HG03442 (cell line): ENCODE results near the gene SOX14.

Experiments used
- ATAC-seq: cut with Tn5 transposase; IDR thresholded peaks from one replicate; pipeline ENCODE4 v1.9.1; 2021; ENCODE audit warnings: mild to moderate bottlenecking, moderate library complexity; ENCODE audit not compliant: unreplicated experiment

The SOX14 gene

DNA sequence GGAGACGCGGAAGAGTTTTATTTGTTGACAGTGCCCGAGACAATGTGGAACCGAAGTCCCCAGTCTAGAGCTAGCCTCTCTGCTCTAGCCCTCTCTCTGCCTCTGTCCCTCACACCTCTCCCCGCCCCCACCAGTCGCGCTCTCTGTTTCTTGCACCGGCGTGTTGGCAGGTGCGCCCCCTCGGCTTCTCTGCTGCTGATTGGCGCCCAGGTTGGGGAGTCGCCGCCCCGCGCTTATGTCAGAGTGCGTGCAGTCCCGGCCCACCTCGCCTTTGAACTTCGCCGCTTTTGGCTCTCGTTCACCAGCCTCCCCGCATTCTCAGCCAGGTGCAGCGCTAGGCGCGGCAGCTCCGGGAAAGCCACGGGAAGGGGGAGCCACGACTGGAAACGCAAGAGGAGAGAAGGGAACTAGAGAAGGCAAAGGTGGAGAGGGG lies at the start of gene SOX14:
Gene SOX14 (plus strand): TSS at position 315 of the 433 bp plus-strand sequence. CDS start 470 bp downstream, outside the sequence.
- ATAC-seq: no peak

DNA sequence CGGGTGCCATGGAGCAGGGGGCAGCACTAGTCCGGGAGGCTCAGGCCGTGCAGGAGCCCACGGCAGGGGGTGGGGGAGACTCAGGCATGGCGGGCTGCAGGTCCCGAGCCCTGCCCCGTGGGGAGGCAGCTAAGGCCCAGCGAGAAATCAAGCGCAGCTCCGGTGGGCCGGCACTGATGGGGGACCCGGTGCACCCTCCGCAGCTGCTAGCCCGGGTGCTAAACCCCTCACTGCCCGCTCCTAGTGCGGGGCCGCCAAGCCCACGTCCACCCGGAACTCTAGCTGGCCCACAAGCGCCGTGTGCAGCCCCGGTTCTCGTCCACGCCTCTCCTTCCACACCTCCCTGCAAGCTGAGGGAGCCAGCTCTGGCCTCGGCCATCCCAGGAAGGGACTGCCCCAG lies 49.6 kb upstream of the SOX14 start:
- no peak for ATAC-seq

DNA sequence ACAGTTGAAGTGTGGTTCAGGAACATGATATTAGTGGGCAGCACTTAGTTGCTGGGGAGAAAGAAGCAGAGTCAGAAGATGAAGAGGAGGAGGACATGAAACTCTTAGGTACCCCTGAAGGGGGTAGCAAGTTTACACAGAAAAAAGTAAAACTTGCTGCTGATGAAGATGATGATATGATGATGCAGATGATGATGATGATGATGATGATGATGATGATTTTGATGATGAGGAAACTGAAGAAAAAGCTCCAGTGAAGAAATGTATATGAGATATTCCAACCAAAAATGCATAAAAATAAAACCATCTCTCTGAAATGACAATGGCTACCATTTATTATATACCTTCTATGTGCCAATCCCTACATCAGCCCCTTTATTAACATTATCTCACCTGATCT lies 39.9 kb upstream of the SOX14 start:
- ATAC-seq: no peak

DNA sequence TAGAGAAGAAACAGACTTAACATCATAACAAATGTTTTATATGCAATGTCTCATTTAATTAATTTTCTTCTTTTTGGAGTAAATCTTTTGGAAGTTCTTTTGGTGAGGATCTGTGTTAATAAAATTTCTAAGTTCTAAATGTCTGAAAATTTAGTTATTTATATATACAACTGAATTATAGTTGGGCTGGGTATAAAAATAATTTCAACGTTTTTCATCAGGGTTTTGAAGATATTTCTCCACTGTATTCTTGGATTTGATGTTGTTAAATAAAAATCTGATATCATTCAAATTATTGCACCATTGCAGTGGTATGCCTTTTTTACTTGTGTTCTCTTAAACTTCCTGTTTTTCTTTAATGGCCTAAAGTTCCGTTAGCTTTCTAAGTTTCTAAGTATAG lies 26.9 kb upstream of the SOX14 start:
- no peak for ATAC-seq

DNA sequence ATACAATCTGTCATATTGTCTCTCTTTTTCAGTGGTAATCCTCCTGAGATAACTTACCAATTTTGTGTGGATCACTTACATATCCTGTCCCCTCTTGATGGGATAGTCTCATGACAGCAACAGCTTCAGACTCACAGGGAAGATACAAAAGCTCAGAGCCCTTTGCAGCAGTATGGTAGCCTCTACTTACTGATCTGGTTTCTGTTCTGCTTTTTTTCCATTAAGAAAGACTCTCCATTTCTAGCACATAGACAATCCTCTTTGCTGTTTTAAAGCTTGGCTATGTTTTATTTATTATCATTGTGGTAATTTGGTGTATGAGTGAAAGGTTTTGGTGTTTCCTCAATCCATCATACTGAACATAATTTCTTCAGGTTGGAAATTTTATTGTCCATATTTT lies 25.4 kb upstream of the SOX14 start:
- no peak for ATAC-seq

DNA sequence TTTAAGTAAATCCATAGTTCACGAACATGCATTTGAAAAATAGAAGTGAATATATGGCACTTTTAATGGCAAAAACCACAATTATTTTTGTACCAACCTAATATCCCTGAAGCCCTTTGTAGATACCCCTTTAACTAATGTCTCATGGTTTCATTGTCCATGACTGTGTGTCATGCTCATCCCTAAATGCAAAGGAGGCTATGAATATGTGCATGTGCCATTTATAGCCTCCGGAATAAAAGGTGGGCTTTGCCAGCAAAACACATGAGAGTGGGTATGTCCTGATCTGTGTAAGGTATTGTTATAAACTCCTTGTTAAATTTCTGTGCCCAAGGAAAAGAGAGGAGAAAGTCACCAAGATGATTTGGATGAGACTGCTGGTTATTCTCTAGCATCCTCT lies 20.5 kb upstream of the SOX14 start:
- ATAC-seq: no peak

DNA sequence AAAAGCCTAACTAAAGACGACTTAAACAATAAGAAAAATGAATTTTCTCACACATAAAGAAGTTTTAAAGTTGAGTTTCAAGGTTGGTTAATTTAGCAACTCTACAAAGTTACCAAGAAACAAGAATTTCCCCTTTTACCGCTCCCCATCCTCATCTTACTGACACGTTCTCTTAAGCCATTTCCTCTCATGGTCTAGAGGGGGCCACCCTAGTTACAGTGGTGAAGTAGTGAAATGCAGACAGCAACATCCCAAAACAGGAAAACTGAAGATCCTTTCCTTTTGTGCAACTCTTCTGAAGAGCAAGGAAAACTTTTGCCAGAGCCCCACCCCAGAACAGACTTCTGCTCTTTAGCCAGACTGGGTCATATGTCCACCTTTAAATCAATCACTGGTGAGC lies 17.3 kb upstream of the SOX14 start:
- ATAC-seq: no peak

DNA sequence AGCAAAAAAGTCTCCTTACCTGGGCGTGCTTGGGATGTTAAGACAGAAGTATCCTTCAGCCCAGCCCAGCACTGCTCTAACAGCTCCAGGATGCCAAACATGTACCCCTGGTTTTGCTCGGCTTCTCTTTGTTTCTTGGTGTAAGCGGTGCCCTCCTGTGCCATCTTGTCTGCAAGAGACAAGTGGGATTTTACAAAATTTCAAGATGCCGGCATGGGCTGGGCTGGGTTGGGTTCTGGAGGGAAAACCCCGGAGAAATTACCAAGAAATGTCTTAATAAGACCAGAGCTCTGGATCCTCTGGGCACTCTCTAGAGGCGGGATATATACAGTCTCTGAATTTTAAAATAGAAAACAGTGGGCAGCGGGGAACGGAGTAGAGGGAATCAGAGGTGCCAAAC lies 4.6 kb upstream of the SOX14 start:
- no peak for ATAC-seq

DNA sequence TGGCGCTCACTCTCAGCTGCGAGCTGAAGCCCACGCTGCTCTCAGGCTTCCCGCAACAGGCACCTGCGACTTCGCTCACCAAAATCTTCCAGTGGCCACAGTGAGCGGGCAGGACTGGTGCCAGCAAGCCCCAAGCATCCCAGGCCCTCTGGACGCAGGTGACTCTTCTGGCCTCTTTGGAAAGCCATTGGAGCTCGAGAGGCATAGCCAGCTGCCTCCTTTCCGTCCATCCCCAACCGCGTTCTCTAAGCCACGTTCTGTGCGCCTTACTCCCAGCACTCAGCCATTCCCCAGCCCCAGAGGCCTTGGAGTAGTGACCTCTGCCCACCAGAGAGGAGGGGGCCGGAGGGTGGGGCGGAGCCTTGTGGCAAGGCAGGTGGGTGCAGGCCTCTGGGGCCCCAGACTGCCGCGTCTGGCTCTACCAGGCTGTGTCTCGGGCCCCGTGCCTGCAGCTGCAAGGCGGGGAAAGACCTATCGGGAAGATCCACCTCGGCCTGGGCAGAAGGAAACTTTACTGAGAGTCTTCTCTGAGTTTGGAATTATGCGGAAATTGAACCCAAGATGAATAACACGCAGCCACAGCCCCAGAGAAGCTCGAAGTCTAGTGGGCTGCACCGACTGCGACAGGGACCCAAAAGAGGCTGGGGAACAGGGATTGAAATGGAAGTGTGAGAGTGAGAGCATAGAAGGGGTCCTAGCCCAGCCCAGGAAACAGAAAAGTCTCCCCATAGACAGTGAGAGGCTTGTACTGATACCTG lies 3.6 kb upstream of the SOX14 start:
- ATAC-seq: no peak

DNA sequence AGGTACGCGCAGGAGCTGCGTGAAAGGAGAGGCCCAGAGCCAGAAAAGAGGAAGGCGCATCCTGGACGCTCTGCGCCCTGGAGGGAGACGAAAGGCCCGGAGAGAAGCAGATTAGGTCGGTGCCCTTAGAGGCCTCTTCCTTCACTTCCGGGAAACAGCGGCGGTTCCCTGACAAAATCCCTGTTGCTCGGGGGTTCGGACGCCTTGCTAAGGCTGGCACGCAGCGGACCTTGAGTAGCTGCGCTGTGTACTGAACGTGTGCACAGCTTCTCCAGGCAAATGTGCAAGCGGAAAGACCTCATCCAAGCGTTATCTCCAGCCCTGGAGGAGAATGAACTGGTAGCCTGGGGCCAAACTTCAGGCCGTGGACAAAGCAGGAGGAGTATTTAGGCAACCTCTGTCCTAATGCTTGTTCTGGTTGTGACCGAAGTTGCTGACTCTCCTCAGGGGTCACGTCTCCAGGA lies 3.0 kb upstream of the SOX14 start:
- no peak for ATAC-seq

DNA sequence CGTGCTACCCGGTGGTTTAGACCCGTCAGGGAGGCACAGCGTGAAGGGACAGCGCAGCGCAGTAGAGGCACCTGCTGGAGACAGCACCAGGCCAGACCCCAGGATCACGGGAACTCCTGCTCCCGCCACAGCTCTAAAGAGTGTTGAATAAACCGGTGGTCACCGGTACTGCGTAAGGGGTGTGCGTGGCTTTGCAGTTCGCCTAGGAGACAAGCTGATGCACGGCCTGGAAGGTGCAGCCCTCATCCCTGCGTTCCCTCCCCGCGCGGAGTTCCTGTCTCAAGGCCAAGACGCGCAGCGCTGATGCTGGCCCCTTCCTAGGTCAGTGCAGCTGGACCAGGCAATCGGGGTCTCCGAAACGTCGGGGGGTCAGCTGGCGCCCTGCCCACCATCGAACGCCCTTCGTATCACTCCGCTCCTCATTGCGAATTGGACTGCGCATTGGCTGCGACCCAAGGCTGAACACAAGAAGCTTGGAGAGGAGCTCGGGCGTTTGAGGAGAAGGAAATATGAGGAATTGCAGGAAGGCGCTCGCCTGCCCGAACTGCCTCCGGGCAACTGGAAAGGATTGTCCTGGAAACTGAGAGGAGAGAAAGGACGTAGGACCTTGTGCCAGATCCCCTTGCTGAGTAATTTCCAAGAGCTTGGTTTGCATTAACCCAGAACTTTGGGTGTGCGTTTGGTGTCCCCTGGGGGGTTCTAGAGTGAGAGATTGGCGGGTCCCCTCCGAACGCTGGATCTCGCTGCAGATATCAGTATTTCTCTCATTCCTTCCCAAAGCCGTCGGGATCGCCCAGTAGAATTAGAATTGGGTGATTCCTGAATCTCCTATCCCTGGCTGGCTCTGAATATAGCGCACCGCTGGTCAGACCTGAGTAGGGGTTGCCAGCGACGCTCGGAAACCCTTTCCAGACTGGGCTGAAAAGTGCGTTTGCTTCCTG lies 2.3 kb upstream of the SOX14 start:
- ATAC-seq: no peak

DNA sequence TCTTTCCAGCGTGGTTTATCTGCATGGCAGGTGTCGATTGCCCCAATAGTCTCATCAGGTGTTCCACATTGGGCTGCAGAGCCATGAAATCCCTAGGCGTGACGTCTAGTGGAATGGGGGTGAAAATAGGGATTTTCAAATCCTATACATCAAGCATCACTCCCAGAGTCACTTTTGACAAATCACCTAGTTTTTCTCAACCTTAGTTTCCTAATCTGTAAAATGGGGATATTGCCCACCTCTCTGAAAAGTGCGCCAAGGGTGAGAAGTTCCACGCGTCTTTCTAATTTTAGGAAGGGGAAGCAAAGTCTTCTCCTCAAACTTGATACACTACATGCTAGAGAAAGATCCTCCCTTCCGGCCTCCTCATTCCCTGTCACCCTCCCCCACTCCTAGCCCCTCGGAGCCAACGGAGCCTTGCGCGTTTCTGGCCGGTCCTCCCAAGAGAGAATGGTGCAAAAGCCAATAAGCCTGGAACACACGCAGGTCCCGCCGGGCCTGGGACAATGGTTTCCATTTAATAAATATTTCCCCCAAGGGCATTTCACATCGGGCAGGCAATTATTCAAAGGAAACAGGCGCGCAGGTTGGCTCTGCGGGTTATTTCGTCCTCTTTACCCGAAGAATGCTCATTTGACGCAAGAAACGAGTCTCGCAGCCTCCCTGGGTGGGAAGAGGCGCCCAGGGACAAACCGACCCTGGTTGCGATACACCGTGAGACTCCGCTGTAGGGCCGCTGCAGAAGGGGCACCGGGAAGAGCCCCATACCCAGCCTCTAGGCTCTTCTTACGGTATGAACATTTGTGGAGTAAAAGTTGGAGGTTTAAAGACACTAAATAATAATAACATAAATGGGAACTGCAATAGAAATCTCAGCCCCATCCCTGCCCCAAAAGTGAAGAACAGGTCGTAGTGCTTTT lies 1.2 kb upstream of the SOX14 start:
- ATAC-seq: no peak

DNA sequence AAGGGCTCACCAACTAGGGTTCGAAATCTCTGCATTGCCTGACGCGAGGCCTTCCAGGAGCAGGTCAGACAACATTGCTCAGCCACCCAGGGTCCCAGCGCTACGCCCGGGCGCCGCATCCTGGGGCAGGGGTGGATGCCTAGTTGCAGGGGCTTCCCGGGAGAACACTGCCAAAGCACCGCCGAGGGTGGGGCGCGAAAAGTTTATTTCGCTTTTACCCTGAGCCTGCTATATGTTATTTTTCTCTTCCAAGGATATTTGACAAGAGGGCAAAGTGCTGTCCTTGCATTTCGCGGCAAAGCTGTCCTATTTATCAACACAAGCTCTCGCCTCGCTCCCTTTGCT lies 549 bp upstream of the SOX14 start:
- no peak for ATAC-seq

DNA sequence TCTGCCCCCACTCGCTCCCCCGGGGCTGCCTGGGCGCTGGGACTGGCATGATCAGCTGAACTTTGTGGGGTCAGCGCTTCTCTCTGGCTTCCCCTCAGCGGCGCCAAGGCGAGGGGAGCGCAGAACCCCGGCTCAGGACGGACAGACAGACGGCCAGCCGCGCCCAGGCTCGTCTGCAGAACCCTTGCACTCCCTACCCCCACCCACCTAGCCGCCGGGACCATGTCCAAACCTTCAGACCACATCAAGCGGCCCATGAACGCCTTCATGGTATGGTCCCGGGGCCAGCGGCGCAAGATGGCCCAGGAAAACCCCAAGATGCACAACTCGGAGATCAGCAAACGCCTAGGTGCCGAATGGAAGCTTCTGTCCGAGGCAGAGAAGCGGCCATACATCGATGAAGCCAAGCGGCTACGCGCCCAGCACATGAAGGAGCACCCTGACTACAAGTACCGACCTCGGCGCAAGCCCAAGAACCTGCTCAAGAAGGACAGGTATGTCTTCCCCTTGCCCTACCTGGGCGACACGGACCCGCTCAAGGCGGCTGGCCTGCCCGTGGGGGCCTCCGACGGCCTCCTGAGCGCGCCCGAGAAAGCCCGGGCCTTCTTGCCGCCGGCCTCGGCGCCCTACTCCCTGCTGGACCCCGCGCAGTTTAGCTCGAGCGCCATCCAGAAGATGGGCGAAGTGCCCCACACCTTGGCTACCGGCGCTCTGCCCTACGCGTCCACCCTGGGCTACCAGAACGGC lies 621 bp downstream of the SOX14 start:
- ATAC-seq: no peak

DNA sequence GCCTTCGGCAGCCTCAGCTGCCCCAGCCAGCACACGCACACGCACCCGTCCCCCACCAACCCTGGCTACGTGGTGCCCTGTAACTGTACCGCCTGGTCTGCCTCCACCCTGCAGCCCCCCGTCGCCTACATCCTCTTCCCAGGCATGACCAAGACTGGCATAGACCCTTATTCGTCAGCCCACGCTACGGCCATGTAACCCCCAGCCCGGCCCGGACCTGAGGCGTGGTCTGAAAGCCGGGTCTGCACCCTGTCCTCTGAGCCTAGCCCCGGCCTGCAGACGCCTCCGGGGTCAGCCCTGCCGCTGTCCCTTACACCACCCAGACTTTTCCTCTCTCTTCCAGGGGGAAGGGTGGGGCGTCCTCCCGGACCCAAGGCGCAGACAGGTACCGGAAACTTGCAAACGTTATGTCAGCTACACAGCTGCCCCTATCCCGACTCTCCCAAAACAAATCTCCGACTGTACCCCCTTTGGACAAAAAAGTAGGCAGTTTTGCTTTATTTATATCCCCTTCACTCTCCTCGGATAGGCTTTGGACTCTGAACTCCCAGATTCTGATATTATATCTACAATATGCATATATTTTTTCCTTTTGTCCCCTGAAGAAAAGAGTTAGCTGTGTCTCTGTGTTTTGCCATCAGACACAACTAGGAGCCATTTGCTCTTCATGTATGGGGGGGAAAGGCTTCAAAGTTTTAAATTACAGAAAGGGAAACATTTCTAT lies 1.4 kb downstream of the SOX14 start:
- no peak for ATAC-seq

DNA sequence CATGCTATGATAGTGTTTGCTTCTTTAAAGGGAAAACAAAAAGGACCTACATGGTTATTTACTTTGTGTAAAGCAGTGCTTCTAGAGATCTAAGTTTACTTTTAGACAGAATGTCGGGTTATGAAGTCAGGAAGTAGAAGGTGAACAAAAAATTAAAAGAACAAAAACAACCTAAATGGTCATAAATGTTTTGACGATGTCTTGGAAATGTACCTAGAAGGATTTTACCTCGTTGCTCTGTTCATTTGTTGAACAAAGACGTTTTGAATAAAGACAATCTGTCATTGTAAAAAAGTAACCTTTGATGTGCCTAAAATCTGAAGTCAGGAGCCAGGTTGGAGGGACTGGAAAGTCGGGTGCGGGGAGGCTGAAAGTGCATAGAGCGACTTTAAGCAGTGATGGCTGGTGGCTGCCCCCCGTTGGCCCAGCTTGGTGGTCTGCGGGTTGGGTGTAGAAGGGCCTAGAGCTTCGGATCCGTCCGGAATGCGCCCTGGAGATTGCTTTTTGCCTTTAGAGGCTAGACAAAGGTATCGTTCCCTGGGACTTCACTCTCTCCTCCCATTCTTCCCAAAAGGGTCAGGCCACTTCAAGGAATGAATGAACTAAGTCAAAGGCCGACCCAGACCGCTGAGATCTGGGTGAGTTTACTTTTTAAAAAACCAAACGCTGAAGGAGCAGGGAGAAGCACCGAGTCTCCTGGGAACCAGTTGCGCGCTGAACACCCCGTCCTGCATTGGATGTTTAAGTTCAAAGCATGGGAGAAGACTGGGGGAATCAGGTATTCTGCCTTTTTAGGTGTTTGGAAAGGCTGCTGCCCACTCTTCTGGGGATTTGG lies 2.1 kb downstream of the SOX14 start:
- ATAC-seq: no peak

DNA sequence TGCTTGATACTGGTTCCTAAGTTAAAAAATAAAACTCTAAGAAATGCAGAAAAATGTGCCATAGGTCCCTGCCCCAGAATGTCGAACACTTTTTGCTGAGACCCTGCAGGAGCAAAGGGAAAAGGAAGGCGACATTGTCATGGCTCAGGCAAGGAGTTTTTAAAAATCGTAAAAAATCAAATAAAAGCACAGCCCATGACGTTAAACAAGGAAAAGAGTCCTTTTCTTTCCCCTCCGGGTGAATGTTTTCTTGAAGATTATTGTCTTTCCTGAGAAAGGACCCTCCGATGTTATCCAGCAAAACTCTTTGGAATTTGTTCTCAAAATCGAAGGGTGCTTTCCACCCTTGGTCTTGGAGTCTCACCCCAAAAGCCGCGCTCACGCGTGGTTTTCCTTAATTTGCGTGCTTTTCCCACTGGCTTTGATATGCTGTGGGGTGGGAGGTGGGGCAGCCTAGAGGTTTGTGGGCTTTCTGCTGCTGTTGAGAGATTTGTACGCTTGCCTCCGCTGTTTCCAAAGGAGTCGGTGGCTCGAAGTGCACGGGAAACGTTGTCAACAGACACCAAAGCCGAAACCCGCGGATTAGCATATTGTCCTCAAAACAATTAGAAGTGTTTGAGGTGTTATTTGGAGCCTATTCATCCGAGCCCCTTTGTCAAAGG lies 2.9 kb downstream of the SOX14 start:
- ATAC-seq: no peak
